PC-9 (cell line): ENCODE results near the gene MIA. TPM values are rescaled to one million over a fixed set of nuclear protein-coding genes. Genes with fewer than 3 reads are reported as not detected.

Experiments used
- BruUV-seq: library from RNA; stranded (reverse); fragments of 400-500 nt; replicated peaks from 2 replicates; lab custom pipeline; 2021; lab: Mats Ljungman, UMichigan
- CTCF ChIA-PET: fragments of 300-600 bp; sonication (Branson Sonifier 250); formaldehyde crosslinking; loops from one replicate; lab custom pipeline; 2022; ENCODE audit warnings: antibody characterized with exemption; lab: Charles Lee
- POLR2A ChIA-PET: fragments of 300-600 bp; sonication (Branson Sonifier 250); formaldehyde crosslinking; loops from one replicate; lab custom pipeline; 2022; ENCODE audit warnings: antibody characterized with exemption; ENCODE audit not compliant: unreplicated experiment; lab: Charles Lee
- DNase-seq, 2 experiments: peaks; one replicate each; pipeline versions ENCODE4 v3.0.0 to v3.0.0-alpha.2; 2015 to 2022; ENCODE audit warnings: mixed read lengths in 1 of 2
- H2AFZ ChIP-seq: fragments of 200-600 bp; sonication (generic); 2 replicates; pipeline ENCODE4 v1.8.1; 2017; ENCODE audit warnings: antibody characterized with exemption
- H3F3A ChIP-seq: fragments of 200-600 bp; sonication (generic); 2 replicates; pipeline ENCODE4 v1.8.1; 2017; ENCODE audit warnings: antibody characterized with exemption, mild to moderate bottlenecking, low read depth; ENCODE audit not compliant: insufficient read depth
- H3K27ac ChIP-seq: fragments of 200-600 bp; sonication (generic); 2 replicates; pipeline ENCODE4 v1.6.1; 2016; ENCODE audit warnings: mixed run types
- H3K27me3 ChIP-seq: fragments of 200-600 bp; sonication (generic); 2 replicates; pipeline ENCODE4 v1.6.1; 2016; ENCODE audit warnings: low read depth, mixed run types; ENCODE audit not compliant: insufficient read depth
- H3K36me3 ChIP-seq: fragments of 200-600 bp; sonication (generic); 2 replicates; pipeline ENCODE4 v1.6.1; 2016; ENCODE audit warnings: low read depth, mixed run types
- H3K4me1 ChIP-seq: fragments of 200-600 bp; sonication (generic); replicated peaks from 2 replicates; pipeline ENCODE4 v1.6.1; 2016; ENCODE audit warnings: mixed run types; ENCODE audit not compliant: insufficient read depth
- H3K4me2 ChIP-seq: fragments of 200-600 bp; sonication (generic); 2 replicates; pipeline ENCODE4 v1.6.1; 2017; ENCODE audit warnings: mixed run types
- H3K4me3 ChIP-seq: fragments of 200-600 bp; sonication (generic); 2 replicates; pipeline ENCODE4 v1.6.1; 2016; ENCODE audit warnings: mixed run types
- H3K79me2 ChIP-seq: fragments of 200-600 bp; sonication (generic); 2 replicates; pipeline ENCODE4 v1.6.1; 2017; ENCODE audit warnings: low read depth, mixed run types
- H3K9me2 ChIP-seq: fragments of 200-600 bp; sonication (generic); 2 replicates; pipeline ENCODE4 v1.8.1; 2017; ENCODE audit warnings: mild to moderate bottlenecking; ENCODE audit not compliant: insufficient read depth
- H3K9me3 ChIP-seq: fragments of 200-600 bp; sonication (generic); 2 replicates; pipeline ENCODE4 v1.8.1; 2016; ENCODE audit warnings: low read depth; ENCODE audit not compliant: insufficient read depth
- H4K20me1 ChIP-seq: fragments of 200-600 bp; sonication (generic); 2 replicates; pipeline ENCODE4 v1.8.1; 2017; ENCODE audit not compliant: insufficient read depth
- CTCF ChIP-seq: fragments of 200-600 bp; sonication (generic); conservative IDR thresholded peaks from 2 replicates; pipeline ENCODE4 v1.6.1; 2017; ENCODE audit warnings: mixed run types, antibody characterized with exemption, mild to moderate bottlenecking, moderate library complexity
- EZH2 ChIP-seq: fragments of 200-600 bp; sonication (generic); IDR thresholded peaks from 2 replicates; pipeline ENCODE4 v1.8.0; 2017; ENCODE audit warnings: antibody characterized with exemption, low read depth
- intact Hi-C: fragments of 100-400 bp; cut with micrococcal nuclease; formaldehyde crosslinking; loops from one replicate; pipeline ENCODE4 v1.10.0; 2022; ENCODE audit not compliant: unreplicated experiment
- total RNA-seq: library from RNA; stranded (reverse); gene quantifications from 2 replicates; pipeline ENCODE4 v1.2.3, GENCODE V29; 2021

The MIA gene
- total RNA-seq, 1 experiment from 2014 or later, result 2.7 TPM

DNA sequence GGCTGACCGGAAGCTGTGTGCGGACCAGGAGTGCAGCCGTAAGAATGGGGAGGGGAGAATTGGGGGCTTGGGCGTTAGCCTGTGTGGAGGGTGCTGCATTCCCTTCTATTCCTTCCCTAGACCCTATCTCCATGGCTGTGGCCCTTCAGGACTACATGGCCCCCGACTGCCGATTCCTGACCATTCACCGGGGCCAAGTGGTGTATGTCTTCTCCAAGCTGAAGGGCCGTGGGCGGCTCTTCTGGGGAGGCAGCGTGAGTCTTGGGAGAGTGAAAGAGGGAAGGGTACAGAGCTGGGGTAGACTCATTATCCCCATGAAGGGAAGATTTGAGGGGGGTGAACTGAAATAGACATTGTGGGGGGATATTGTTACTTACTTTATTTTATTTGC lies 306 bp downstream of the MIA start:
- TF ChIP-seq EZH2, result no peak
- H4K20me1 ChIP-seq, result no peaks in the 10 kb centered on the region; the same call in 1 of the 2 replicates
- peaks cover 13% of the 10 kb centered on the region for H3K4me1 ChIP-seq
- H3K79me2 ChIP-seq, result no peaks in the 10 kb centered on the region
- DNase-seq, result no peak
- no peak overlapping the region for H3K4me3 ChIP-seq
- H3K9me2 ChIP-seq, result no peaks in the 10 kb centered on the region
- CTCF ChIA-PET, result interaction anchor here (0.7 kb wide), 2 partner anchors 9 to 664 kb away, joined by 3 read pairs; no protein-coding TSS in a partner anchor
- no peaks in the 10 kb centered on the region for H3K9me3 ChIP-seq
- H3K36me3 ChIP-seq, result no peaks in the 10 kb centered on the region
- POLR2A ChIA-PET, result interaction anchor here (0.6 kb wide), 2 partner anchors 20 to 1745 kb away, joined by 5 to 6 read pairs; no protein-coding TSS in a partner anchor
- no peaks in the 10 kb centered on the region for H3K27me3 ChIP-seq
- intact Hi-C loops, result loop anchor here (2.0 kb wide), 1 partner anchor 25 kb away; the partner anchor contains the start of genes ACTMAP and SNRPA
- no peak overlapping the region for H2AFZ ChIP-seq
- no TSS peak for BruUV-seq
- no peak overlapping the region for H3K4me2 ChIP-seq
- H3F3A ChIP-seq, result peaks cover 34% of the 10 kb centered on the region
- no peak overlapping the region for H3K27ac ChIP-seq

DNA sequence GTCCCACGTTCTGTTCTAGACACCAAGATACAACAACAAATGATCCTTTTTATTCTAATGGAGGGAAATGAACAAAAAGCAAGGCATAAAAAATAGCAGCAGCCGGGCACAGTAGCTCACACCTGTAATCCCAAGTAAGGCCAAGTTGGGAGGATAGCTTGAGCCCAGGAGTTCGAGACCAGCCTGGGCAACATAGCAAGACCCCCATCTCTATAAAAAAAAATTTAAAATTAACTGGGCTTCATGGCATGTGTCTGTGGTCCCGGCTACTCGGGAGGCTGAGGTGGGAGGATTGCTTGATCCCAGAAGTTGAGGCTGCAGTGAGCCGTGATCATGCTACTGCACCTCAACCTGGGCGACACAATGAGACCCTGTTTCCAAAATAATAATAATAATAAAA lies 1.0 kb downstream of the MIA start:
- CTCF ChIA-PET, result interaction anchor here (0.7 to 1.0 kb wide), 2 partner anchors 113 to 663 kb away, joined by 3 read pairs; no protein-coding TSS in a partner anchor

DNA sequence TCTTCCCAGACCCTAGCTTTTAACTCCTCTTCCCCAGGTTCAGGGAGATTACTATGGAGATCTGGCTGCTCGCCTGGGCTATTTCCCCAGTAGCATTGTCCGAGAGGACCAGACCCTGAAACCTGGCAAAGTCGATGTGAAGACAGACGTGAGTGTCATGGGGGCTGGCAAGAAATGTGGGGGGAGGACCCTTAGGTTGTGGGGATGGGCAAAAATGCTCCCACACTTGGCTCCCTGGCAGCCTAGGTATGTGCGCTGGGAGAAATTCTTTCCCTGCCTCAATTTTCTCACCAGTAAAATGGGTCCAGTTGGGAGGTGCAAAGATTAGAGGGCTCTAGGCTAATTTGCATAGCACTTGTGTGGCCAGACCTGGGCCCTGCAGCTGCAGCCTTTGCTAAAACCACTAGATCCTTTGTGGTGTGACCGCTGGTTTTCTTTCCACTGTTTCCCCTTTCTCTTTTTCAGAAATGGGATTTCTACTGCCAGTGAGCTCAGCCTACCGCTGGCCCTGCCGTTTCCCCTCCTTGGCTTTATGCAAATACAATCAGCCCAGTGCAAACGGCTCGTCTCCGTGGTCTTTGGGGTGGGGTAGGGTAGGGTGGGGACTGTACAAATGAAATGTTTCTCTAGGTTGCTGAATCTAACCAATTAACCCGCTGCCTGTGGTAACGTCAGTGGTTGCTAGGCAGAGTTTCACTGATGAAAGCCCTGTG lies 1.8 kb downstream of the MIA start:
- ChIA-PET POLR2A (interaction anchor here (0.5 to 2.6 kb wide), 15 partner anchors 20 to 1341 kb away, joined by 3 to 22 read pairs (median 9); partner anchors contain the start of genes ACTMAP, BLVRB, COQ8B and EGLN2), CTCF (interaction anchor here (0.6 to 2.7 kb wide), 6 partner anchors 21 to 1702 kb away, joined by 3 to 19 read pairs (median 8); partner anchors contain the start of gene EGLN2)
- H3K36me3 ChIP-seq, result no peaks in the 10 kb centered on the region
- intact Hi-C loops, result loop anchor here (1.0 to 2.0 kb wide), 2 partner anchors 26 to 61 kb away; partner anchors contain the start of genes ACTMAP, COQ8B and SNRPA
- H3K79me2 ChIP-seq, result no peaks in the 10 kb centered on the region
- no peaks in the 10 kb centered on the region for H3K27me3 ChIP-seq
- DNase-seq, result peak; percentile 82 to 86
- H3K9me3 ChIP-seq, result no peaks in the 10 kb centered on the region
- no TSS peak for BruUV-seq
- no peak for TF ChIP-seq CTCF
- no peak for TF ChIP-seq EZH2
- H3K4me1 ChIP-seq, result peaks cover 13% of the 10 kb centered on the region
- peak overlapping the region; percentile 91 for H3K4me2 ChIP-seq
- H3F3A ChIP-seq, result peaks cover 29% of the 10 kb centered on the region
- H3K4me3 ChIP-seq, result peak overlapping the region; percentile 64
- no peaks in the 10 kb centered on the region; the same call in 1 of the 2 replicates for H4K20me1 ChIP-seq
- peak overlapping the region; percentile 95 for H3K27ac ChIP-seq
- H2AFZ ChIP-seq, result peak overlapping the region; percentile 82
- H3K9me2 ChIP-seq, result no peaks in the 10 kb centered on the region

More for the DNA sequence above, 1.0 kb downstream of the MIA start:
- H3K79me2 ChIP-seq, result no peaks in the 10 kb centered on the region
- no peak for DNase-seq
- peak overlapping the region; percentile 95; the same call in 1 of the 2 replicates for H3K27ac ChIP-seq
- H3K27me3 ChIP-seq, result no peaks in the 10 kb centered on the region
- intact Hi-C loops, result loop anchor here (2.0 kb wide), 1 partner anchor 26 kb away; the partner anchor contains the start of genes ACTMAP and SNRPA
- no peak for TF ChIP-seq EZH2
- TF ChIP-seq CTCF, result no peak
- H3K36me3 ChIP-seq, result no peaks in the 10 kb centered on the region
- peak overlapping the region; percentile 91 for H3K4me2 ChIP-seq
- H3K9me2 ChIP-seq, result no peaks in the 10 kb centered on the region
- H3K9me3 ChIP-seq, result no peaks in the 10 kb centered on the region
- no peak overlapping the region for H2AFZ ChIP-seq
- H3K4me1 ChIP-seq, result peaks cover 13% of the 10 kb centered on the region
- BruUV-seq, result no TSS peak
- no peaks in the 10 kb centered on the region; the same call in 1 of the 2 replicates for H4K20me1 ChIP-seq
- H3F3A ChIP-seq, result peaks cover 29% of the 10 kb centered on the region
- POLR2A ChIA-PET, result no interaction called here
- peak overlapping the region; percentile 64; the same call in 1 of the 2 replicates for H3K4me3 ChIP-seq
